Measurements from ENCODE around the gene TIMM10B. TPM values are rescaled to one million over a fixed set of nuclear protein-coding genes. Genes with fewer than 3 reads are reported as not detected.

Gene TIMM10B
- total RNA-seq, 1 donor from 2014 or later = 37.2 TPM

- no peak overlapping the region for H3K27ac ChIP-seq
Observed at GRCh38 chr11:6489306-6489705, 8.0 kb downstream of the TIMM10B start.

GRCh38 chr11:6497069-6497839 is 16.0 kb downstream of the TIMM10B start, which contains the start of gene DNHD1:
Gene DNHD1 (plus strand): TSS chr11:6497280. CDS start chr11:6498216, 936 bp downstream.
- H3K79me2 ChIP-seq (ENCODE audit: low read depth) = no peaks in the 10 kb centered on the region
- no peaks in the 10 kb centered on the region for H3K36me3 ChIP-seq
- no peaks in the 10 kb centered on the region for H3K9me3 Mint-ChIP-seq
- H3K4me1 Mint-ChIP-seq = peaks cover 8% of the 10 kb centered on the region
- H3K4me3 ChIP-seq = no peak within 1 kb of the TSS
- H3K27ac Mint-ChIP-seq = no peak within 1 kb of the TSS
- peaks cover 10% of the 10 kb centered on the region for H3K36me3 Mint-ChIP-seq
- H3K27me3 ChIP-seq = no peaks in the 10 kb centered on the region
- TF ChIP-seq CTCF (IDR thresholded peaks at IDR 0.05) (no peak), EZH2 (IDR thresholded peaks at IDR 0.05) (no peak), EZH2phosphoT487 (IDR thresholded peaks at IDR 0.05) (no peak)
- H3K9me3 ChIP-seq (ENCODE audit: low read depth) = no peaks in the 10 kb centered on the region
- no peaks in the 10 kb centered on the region for H3K4me1 ChIP-seq
- H3K27ac ChIP-seq = no peak within 1 kb of the TSS
- peak within 1 kb of the TSS; percentile 41 for H3K4me2 ChIP-seq
- H3F3A ChIP-seq (ENCODE audit: low read depth) = no peaks in the 10 kb centered on the region
- no peak within 1 kb of the TSS for H2AFZ ChIP-seq (replicated peaks)
- DNase-seq (ENCODE audit: low spot score) = peak; percentile 16
- H3K27me3 Mint-ChIP-seq (ENCODE audit: insufficient read depth, low read depth) = no peaks in the 10 kb centered on the region
- no peaks in the 10 kb centered on the region for H4K20me1 ChIP-seq (ENCODE audit: low read depth)
- no peak within 1 kb of the TSS for H3K9ac ChIP-seq
- no peak within 1 kb of the TSS for H3K4me3 Mint-ChIP-seq

More at GRCh38 chr11:6489306-6489705, 8.0 kb downstream of the TIMM10B start:
- no peak for DNase-seq (ENCODE audit: low spot score)
- Histone ChIP-seq H3K4me1 (no peaks in the 10 kb centered on the region), H2AFZ (replicated peaks) (no peak overlapping the region), H4K20me1 (ENCODE audit: low read depth) (no peaks in the 10 kb centered on the region), H3K36me3 (no peaks in the 10 kb centered on the region), H3K27me3 (no peaks in the 10 kb centered on the region), H3K4me3 (no peak overlapping the region), H3K9me3 (ENCODE audit: low read depth) (no peaks in the 10 kb centered on the region), H3K9ac (no peak overlapping the region), H3K79me2 (ENCODE audit: low read depth) (no peaks in the 10 kb centered on the region), H3K4me2 (no peak overlapping the region), H3F3A (ENCODE audit: low read depth) (no peaks in the 10 kb centered on the region)
- no peaks in the 10 kb centered on the region for H3K9me3 Mint-ChIP-seq
- no peak for TF ChIP-seq EZH2phosphoT487 (IDR thresholded peaks at IDR 0.05)
- no peak overlapping the region for H3K4me3 Mint-ChIP-seq
- peaks cover 2% of the 10 kb centered on the region for H3K36me3 Mint-ChIP-seq
- no peak overlapping the region for H3K27ac Mint-ChIP-seq
- H3K27me3 Mint-ChIP-seq (ENCODE audit: insufficient read depth, low read depth) = no peaks in the 10 kb centered on the region
- no peaks in the 10 kb centered on the region for H3K4me1 Mint-ChIP-seq

GRCh38 chr11:6498121-6498520 is 16.8 kb downstream of the TIMM10B start:
- H3K79me2 ChIP-seq (ENCODE audit: low read depth) = no peaks in the 10 kb centered on the region
- H3K27ac Mint-ChIP-seq = no peak overlapping the region
- H3K27me3 Mint-ChIP-seq (ENCODE audit: insufficient read depth, low read depth) = no peaks in the 10 kb centered on the region
- TF ChIP-seq EZH2phosphoT487 (IDR thresholded peaks at IDR 0.05) (no peak), CTCF (IDR thresholded peaks at IDR 0.05) (no peak), EZH2 (IDR thresholded peaks at IDR 0.05) (no peak)
- no peak for DNase-seq (ENCODE audit: low spot score)
- no peaks in the 10 kb centered on the region for H3K9me3 Mint-ChIP-seq
- H3K4me2 ChIP-seq = no peak overlapping the region
- H3F3A ChIP-seq (ENCODE audit: low read depth) = no peaks in the 10 kb centered on the region
- no peak overlapping the region for H3K9ac ChIP-seq
- no peaks in the 10 kb centered on the region for H3K4me1 ChIP-seq
- no peaks in the 10 kb centered on the region for H3K36me3 ChIP-seq
- H3K4me3 Mint-ChIP-seq = no peak overlapping the region
- no peak overlapping the region for H3K4me3 ChIP-seq
- H3K27me3 ChIP-seq = no peaks in the 10 kb centered on the region
- H4K20me1 ChIP-seq (ENCODE audit: low read depth) = no peaks in the 10 kb centered on the region
- H3K9me3 ChIP-seq (ENCODE audit: low read depth) = no peaks in the 10 kb centered on the region
- peaks cover 10% of the 10 kb centered on the region for H3K36me3 Mint-ChIP-seq
- peaks cover 8% of the 10 kb centered on the region for H3K4me1 Mint-ChIP-seq
- H2AFZ ChIP-seq (replicated peaks) = no peak overlapping the region
- H3K27ac ChIP-seq = no peak overlapping the region

GRCh38 chr11:6498544-6498943 is 17.2 kb downstream of the TIMM10B start:
- no peak for DNase-seq (ENCODE audit: low spot score)
- H4K20me1 ChIP-seq (ENCODE audit: low read depth) = no peaks in the 10 kb centered on the region
- no peak overlapping the region for H3K27ac ChIP-seq
- Mint-ChIP-seq H3K4me3 (no peak overlapping the region), H3K36me3 (peaks cover 10% of the 10 kb centered on the region), H3K27ac (no peak overlapping the region), H3K4me1 (peaks cover 8% of the 10 kb centered on the region), H3K9me3 (no peaks in the 10 kb centered on the region), H3K27me3 (ENCODE audit: insufficient read depth, low read depth) (no peaks in the 10 kb centered on the region)
- H3K4me2 ChIP-seq = no peak overlapping the region
- H3K9ac ChIP-seq = no peak overlapping the region
- H3K4me1 ChIP-seq = no peaks in the 10 kb centered on the region
- no peak overlapping the region for H3K4me3 ChIP-seq
- H2AFZ ChIP-seq (replicated peaks) = no peak overlapping the region
- TF ChIP-seq EZH2phosphoT487 (IDR thresholded peaks at IDR 0.05) = no peak
- TF ChIP-seq CTCF (IDR thresholded peaks at IDR 0.05) = no peak
- TF ChIP-seq EZH2 (IDR thresholded peaks at IDR 0.05) = no peak
- no peaks in the 10 kb centered on the region for H3K36me3 ChIP-seq
- H3K79me2 ChIP-seq (ENCODE audit: low read depth) = no peaks in the 10 kb centered on the region
- no peaks in the 10 kb centered on the region for H3K9me3 ChIP-seq (ENCODE audit: low read depth)
- no peaks in the 10 kb centered on the region for H3K27me3 ChIP-seq
- H3F3A ChIP-seq (ENCODE audit: low read depth) = no peaks in the 10 kb centered on the region
